Measurements from ENCODE around the gene PSRC1.
"Not testable (repeated sequence)": the region's sequence is repeated elsewhere in the genome, so short reads cannot be mapped to it uniquely, and the experiment has no call there.

The PSRC1 gene

DNA sequence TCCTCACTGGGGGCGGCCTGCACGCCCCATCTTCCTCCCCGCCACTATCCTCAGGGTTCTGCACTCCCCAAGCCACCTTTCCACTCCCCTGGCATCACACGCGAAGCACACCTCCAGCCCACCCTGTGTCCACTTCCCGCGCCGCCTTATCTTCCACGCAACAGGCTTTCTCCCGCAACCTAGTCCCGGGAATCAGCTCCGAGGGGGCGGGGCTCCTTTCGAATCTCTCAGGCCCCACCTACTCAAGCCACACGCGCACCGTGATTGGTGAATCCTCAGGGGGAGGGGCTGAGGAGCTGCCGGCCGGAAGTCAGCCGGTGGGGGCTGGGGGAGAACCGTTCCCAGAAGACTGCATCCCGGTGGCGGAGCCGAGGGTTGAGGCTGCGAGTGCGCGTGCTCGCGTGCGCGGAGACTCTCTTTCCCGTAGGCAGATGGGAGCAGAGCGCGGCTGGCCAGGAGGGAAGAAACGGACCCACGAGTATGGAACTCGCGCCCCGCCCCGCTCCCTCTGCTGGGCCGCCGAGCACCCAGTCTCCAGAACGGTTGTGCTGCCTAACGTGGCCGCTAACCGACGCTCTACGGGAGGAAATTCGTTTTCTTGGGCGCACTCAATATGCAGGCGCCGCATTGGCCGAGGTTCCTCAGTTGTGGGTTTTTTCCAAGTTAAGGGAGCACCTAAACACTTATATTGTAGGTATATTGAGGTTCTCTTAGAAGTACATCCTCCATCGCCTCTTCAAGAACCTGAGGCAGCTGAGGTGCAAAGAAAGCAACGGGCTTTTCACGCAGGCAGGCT, at the start of gene PSRC1:
Gene PSRC1, minus strand, starts transcription at position 194 of the 796 bp plus-strand sequence.
- peak within 1 kb of the TSS; percentile 89 for H3K27ac Mint-ChIP-seq
- peaks cover 7% of the 10 kb centered on the region for H3K36me3 Mint-ChIP-seq (ENCODE audit: low read depth)
- peak within 1 kb of the TSS; percentile 100 for H3K4me3 Mint-ChIP-seq
- no peaks in the 10 kb centered on the region for H3K27me3 Mint-ChIP-seq (ENCODE audit: low read depth)
- no peaks in the 10 kb centered on the region for H3K9me3 Mint-ChIP-seq
- H3K4me1 Mint-ChIP-seq (ENCODE audit: low read depth) = peaks cover 19% of the 10 kb centered on the region

DNA sequence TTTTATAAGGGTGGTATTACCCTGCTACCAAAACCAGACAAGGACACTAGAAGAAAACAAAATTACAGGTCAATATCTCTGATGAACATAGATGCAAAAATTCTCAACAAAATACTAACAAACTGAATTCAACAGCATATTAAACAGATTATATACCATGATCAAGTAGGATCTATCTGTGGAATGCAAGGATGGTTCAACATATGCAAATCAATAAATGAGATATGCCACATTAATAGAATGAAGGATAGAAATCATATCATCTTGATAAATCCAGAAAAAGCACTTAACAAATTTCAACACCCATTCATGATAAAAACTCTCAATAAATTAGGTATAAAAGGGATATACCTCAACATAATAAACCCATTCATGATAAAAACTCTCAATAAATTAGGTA, 48.2 kb upstream of the PSRC1 start:
- H3K36me3 Mint-ChIP-seq (ENCODE audit: low read depth) = peaks cover 14% of the 10 kb centered on the region
- H3K4me3 Mint-ChIP-seq = no peak overlapping the region
- no peaks in the 10 kb centered on the region for H3K4me1 Mint-ChIP-seq (ENCODE audit: low read depth)
- H3K9me3 Mint-ChIP-seq = peaks cover 26% of the 10 kb centered on the region
- H3K27me3 Mint-ChIP-seq (ENCODE audit: low read depth) = peaks cover 12% of the 10 kb centered on the region
- no peak overlapping the region for H3K27ac Mint-ChIP-seq

DNA sequence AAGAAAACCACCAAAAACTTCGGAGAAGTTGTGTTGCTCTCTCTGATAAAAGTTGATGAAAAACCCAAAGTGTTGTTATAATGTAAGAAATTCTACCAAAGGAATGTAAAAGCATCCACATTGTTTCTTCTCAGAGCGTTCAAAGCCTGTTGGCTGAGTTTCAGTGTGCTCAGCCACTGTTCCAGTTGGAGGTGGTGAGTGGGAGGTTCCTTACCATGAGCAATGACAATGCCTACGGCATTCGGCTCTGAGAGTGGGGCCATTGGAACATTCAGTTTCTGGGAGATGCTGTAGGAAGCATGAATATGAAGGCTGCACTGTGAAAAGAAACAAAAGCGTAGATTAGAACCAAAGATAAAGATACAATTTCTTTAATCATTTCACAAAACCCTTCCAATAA, 44.3 kb upstream of the PSRC1 start:
- H3K36me3 Mint-ChIP-seq (ENCODE audit: low read depth) = peaks cover 11% of the 10 kb centered on the region
- peaks cover 12% of the 10 kb centered on the region for H3K27me3 Mint-ChIP-seq (ENCODE audit: low read depth)
- no peaks in the 10 kb centered on the region for H3K4me1 Mint-ChIP-seq (ENCODE audit: low read depth)
- H3K4me3 Mint-ChIP-seq = no peak overlapping the region
- H3K27ac Mint-ChIP-seq = no peak overlapping the region
- H3K9me3 Mint-ChIP-seq = peaks cover 23% of the 10 kb centered on the region

DNA sequence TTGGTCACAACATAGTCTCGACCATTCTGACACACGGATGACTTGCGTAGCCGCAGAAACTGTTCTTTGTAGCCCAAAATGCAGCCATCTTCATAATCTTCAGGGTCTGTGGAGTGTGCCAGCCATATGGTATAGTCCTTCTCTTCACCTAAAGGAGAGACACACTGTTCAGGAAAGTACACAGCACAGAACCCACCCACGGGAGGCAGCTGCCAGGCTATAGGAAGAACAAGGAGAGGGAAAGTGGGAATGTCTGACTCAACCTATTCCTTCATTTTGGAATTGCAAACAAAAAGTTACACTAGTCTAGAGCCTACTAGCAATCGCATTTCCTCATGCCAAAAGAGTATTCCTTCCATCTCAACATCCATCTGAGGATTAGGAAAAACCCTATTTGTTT, 40.0 kb upstream of the PSRC1 start:
- H3K4me3 Mint-ChIP-seq = no peak overlapping the region
- no peaks in the 10 kb centered on the region for H3K36me3 Mint-ChIP-seq (ENCODE audit: low read depth)
- H3K27me3 Mint-ChIP-seq (ENCODE audit: low read depth) = peaks cover 6% of the 10 kb centered on the region
- H3K4me1 Mint-ChIP-seq (ENCODE audit: low read depth) = no peaks in the 10 kb centered on the region
- H3K9me3 Mint-ChIP-seq = no peaks in the 10 kb centered on the region
- no peak overlapping the region for H3K27ac Mint-ChIP-seq

DNA sequence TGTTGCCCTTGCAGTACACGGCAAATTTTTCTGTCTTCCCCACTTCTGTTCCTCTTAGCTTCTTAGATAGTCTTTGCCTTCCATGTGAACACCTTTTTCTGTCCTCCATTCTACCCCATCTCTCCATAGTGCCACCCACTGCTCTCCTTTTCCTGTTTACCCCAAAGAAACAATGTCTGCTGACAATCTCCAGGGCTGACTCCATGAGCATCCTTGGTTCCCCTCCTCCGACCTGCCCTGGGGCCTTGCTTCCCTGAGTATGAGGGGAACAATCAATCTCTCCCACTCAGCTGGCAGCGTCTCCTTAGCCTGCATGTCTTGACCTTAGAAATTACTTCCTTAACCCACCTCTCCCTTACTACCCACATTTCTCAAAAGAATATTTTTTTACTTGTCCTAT, 36.2 kb upstream of the PSRC1 start:
- H3K27me3 Mint-ChIP-seq (ENCODE audit: low read depth) = peaks cover 8% of the 10 kb centered on the region
- no peak overlapping the region for H3K4me3 Mint-ChIP-seq

DNA sequence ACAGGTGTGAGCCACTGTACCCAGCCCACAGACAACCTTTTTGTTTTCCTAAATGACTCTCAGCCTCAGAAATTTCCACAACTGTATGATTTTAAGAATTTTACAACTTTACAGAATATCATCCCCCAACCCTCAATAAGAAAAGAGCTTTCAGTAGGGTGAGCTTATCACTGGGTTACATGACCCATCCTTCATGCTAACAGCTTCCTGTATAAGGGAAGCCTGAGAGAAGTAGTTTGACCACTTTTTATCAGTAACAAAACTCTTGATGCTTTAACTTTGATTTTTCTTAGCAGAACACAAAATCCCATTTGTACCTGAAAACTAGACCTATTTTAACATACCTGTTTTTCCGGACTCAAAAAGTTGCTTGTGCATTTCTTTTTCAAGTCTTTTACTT, 33.6 kb upstream of the PSRC1 start:
- H3K36me3 Mint-ChIP-seq (ENCODE audit: low read depth) = no peaks in the 10 kb centered on the region
- no peaks in the 10 kb centered on the region for H3K4me1 Mint-ChIP-seq (ENCODE audit: low read depth)
- no peak overlapping the region for H3K27ac Mint-ChIP-seq
- no peaks in the 10 kb centered on the region for H3K9me3 Mint-ChIP-seq
- H3K4me3 Mint-ChIP-seq = no peak overlapping the region
- H3K27me3 Mint-ChIP-seq (ENCODE audit: low read depth) = peaks cover 8% of the 10 kb centered on the region

More for the DNA sequence above, 36.2 kb upstream of the PSRC1 start:
- Mint-ChIP-seq H3K9me3 (no peaks in the 10 kb centered on the region), H3K4me1 (ENCODE audit: low read depth) (no peaks in the 10 kb centered on the region), H3K36me3 (ENCODE audit: low read depth) (no peaks in the 10 kb centered on the region), H3K27ac (no peak overlapping the region)

DNA sequence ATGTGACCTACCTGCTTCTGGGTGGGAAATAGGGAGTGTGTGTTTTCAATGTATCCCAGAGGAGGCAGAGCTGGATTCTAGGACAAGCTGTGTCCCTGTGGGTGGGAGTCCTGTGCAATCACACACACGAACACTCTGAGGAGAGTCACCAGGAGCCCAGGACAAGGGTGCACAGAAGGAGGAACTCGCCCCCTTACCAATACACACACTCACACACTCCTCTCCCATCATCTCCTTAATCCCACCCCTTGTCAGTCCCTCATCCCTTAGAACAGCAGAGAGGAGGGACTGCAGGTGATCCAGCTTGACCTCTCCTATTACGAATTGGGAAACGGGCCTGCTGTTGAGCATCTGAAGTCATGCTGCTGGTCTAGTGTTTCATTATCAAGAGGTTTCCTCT, 32.3 kb upstream of the PSRC1 start:
- Mint-ChIP-seq H3K9me3 (no peaks in the 10 kb centered on the region), H3K27ac (no peak overlapping the region)

DNA sequence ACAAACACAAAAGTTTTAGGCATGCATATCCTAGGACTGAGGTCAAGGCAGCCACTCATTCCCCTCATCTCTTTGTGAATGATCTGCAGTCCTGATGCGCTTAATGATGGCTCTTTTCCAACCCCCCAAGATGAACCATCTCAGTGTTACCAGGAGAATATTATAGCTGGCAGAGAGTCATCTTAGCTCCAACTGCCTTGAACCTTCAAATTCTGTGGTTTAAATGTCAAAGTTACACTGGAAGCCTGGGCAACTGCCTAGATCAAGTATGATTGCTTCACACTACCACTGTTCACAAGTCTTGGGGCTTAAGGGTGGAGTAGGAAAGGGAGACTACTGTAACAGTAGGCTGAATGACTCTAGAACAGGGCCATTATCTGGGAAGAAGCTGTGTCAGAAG, 31.9 kb upstream of the PSRC1 start:
- Mint-ChIP-seq H3K27me3 (ENCODE audit: low read depth) (peaks cover 11% of the 10 kb centered on the region), H3K36me3 (ENCODE audit: low read depth) (no peaks in the 10 kb centered on the region), H3K27ac (no peak overlapping the region), H3K9me3 (no peaks in the 10 kb centered on the region), H3K4me3 (no peak overlapping the region), H3K4me1 (ENCODE audit: low read depth) (no peaks in the 10 kb centered on the region)

More for the DNA sequence above, 32.3 kb upstream of the PSRC1 start:
- Mint-ChIP-seq H3K27me3 (ENCODE audit: low read depth) (peaks cover 8% of the 10 kb centered on the region), H3K4me1 (ENCODE audit: low read depth) (no peaks in the 10 kb centered on the region), H3K36me3 (ENCODE audit: low read depth) (no peaks in the 10 kb centered on the region), H3K4me3 (no peak overlapping the region)

DNA sequence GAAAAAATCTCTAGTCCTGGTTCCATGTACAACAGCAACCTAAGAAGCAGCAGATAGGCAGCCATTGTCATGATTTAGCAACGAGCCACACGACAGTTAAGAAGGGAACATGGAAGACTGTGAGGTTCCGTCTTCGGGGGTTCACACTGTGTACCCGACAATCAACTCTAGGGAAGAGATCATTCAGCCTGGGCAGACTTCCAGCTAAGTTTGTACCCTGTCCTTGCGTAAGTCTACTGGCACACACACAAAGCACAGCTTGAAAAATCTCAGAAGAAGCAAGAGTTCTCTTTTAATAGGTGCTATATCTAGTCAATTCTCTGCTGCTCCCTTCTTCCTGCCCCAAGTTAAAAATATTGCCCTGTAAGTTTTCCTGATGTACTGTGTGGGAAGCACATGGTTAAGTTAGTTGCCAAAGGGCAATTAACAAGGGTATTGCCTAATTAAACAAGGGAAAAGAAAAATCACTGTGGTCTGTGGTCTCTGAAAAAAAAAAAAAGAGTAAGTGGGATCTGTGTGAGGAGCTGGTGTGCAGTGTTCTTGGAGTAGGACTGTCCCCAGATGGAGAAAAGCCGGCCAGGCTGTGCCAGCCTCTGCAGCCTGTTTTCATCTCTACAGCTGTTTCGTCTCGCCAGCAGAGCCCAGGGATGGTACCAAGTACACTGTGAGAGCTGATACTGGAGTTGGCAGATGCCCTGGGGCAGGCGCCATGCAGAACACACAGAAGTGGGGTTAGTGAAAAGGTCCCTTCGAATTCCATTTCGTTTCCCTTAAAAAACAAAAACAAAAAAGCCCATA, 30.2 kb upstream of the PSRC1 start:
- no peak overlapping the region for H3K27ac Mint-ChIP-seq
- no peaks in the 10 kb centered on the region for H3K36me3 Mint-ChIP-seq (ENCODE audit: low read depth)
- H3K4me1 Mint-ChIP-seq (ENCODE audit: low read depth) = no peaks in the 10 kb centered on the region
- no peaks in the 10 kb centered on the region for H3K9me3 Mint-ChIP-seq
- H3K27me3 Mint-ChIP-seq (ENCODE audit: low read depth) = peaks cover 20% of the 10 kb centered on the region
- H3K4me3 Mint-ChIP-seq = no peak overlapping the region

DNA sequence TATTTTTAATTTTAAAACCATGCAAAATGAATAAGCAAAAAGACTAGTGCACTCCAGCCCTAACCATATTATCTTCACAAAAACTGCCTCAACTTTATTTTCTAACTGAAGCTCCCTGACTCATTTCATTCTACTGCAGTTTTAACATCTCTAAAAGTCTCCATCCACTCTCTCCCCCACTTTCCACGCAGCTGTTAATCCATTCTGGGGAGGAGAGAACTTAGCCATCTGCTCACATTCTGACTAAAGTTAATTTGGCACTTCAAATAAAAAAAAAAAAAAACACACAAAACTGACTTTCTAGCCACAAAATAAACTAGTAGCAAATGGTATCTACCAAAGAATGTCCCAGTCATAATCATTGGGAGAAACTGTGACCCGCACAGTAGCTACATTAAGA, 29.3 kb upstream of the PSRC1 start:
- Mint-ChIP-seq H3K27me3 (ENCODE audit: low read depth) (peaks cover 20% of the 10 kb centered on the region), H3K4me3 (no peak overlapping the region), H3K9me3 (no peaks in the 10 kb centered on the region), H3K4me1 (ENCODE audit: low read depth) (no peaks in the 10 kb centered on the region), H3K27ac (no peak overlapping the region), H3K36me3 (ENCODE audit: low read depth) (no peaks in the 10 kb centered on the region)

DNA sequence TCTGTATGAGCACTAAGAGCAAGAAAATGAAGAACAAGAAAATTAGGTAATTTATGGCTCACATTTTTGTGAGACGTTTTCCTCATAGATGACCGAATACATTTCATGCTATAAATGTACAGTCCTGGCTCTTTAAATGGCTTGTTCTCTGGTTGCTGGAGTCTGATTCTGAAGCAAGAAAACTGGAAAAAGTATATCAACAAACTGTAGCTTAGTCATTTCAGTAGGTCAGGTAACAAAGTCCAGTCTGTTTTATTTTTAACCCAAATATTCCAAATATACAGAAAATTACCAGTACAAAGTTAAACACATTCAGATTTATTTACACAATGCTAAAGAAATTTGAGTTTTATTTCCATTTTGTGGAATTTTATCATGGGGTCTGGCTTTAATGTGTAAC, 26.4 kb upstream of the PSRC1 start:
- Mint-ChIP-seq H3K9me3 (no peaks in the 10 kb centered on the region), H3K4me3 (no peak overlapping the region), H3K27ac (no peak overlapping the region), H3K27me3 (ENCODE audit: low read depth) (peaks cover 18% of the 10 kb centered on the region), H3K36me3 (ENCODE audit: low read depth) (no peaks in the 10 kb centered on the region), H3K4me1 (ENCODE audit: low read depth) (no peaks in the 10 kb centered on the region)

DNA sequence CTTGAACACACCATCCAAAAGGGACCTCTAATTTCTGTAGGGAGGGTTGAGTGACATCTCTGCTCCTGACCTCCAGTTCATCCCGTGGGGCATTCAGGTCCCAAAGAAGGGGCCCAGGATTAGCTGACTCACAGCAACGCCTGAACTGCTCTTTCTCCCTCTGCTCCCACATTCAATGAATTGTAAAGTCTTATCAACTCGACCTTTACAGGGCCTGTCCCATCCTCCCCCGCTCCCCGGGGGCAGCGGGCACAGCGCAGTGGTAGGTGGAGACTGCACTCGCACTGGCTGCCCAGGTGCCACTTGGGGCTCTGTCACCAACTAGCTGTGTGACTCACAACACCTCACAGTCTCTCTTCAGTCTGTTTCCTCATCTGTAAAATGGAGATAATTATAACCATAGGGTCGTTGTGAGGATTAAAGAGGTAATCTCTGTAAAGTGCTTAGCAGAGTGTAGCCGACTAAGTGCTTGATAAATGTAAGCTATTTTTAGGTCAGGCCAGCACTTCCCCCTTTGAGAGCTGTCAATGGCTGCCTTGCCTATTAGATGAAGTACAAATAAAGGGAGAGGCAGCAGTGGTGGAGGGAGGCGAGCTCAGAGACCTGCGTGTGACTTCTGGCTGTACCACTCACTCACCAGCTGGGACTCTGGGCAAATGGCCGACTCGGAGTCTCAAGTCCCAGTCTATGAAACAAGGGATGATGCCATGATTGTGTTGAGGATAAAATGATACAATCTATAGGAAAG, 24.5 kb upstream of the PSRC1 start:
- Mint-ChIP-seq H3K4me3 (no peak overlapping the region), H3K36me3 (ENCODE audit: low read depth) (no peaks in the 10 kb centered on the region), H3K9me3 (no peaks in the 10 kb centered on the region), H3K27ac (no peak overlapping the region), H3K27me3 (ENCODE audit: low read depth) (peaks cover 15% of the 10 kb centered on the region), H3K4me1 (ENCODE audit: low read depth) (no peaks in the 10 kb centered on the region)

DNA sequence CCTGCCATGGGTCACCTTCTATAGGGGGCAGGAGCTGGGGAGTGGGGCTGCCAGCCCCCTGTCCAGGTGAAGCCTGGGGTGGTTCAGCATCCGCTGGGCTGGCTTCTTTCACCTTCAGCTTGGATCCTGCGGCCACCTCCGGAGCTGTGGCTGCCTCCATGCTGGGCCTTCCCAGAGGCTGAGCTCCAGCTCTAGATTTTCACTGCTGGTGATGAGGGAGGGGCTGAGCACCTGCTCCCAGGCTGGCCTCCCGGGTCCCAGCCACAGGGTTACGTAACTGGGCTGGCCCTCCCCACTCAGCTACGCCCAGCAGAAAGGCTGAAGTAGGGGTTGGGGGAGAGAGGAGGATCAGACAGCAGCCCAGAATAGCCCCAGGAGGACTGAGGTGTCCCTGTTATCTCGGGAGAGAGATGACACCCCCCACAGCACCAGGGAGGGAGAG, 23.9 kb upstream of the PSRC1 start, which contains the start of gene MYBPHL:
Gene MYBPHL, minus strand, starts transcription at position 180 of the 442 bp plus-strand sequence. Its CDS starts 20 bp downstream, at position 160.
- H3K4me3 Mint-ChIP-seq = no peak within 1 kb of the TSS
- no peaks in the 10 kb centered on the region for H3K9me3 Mint-ChIP-seq
- no peak within 1 kb of the TSS for H3K27ac Mint-ChIP-seq
- no peaks in the 10 kb centered on the region for H3K4me1 Mint-ChIP-seq (ENCODE audit: low read depth)
- H3K27me3 Mint-ChIP-seq (ENCODE audit: low read depth) = peaks cover 15% of the 10 kb centered on the region
- no peaks in the 10 kb centered on the region for H3K36me3 Mint-ChIP-seq (ENCODE audit: low read depth)

DNA sequence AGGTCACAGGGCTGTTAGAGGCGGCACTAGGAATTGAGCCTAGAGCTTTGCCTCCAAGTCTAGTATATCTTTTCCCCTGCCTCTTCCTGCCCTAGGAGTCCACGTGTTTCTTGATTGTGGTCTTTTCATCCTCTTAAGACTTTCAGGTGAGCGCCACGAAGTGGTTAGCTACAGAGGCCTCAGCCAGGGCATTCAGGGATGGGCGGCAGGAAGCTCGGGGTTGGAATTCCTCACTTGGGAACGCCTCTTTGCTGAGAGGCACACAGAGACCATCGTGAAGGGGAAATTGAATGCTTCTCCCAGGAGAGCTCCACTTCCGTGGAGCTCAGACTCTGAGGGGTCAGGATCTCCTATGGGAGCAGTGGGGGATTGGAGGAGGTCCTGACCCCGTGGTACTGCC, 23.0 kb upstream of the PSRC1 start:
- H3K9me3 Mint-ChIP-seq; H3K4me3 Mint-ChIP-seq; H3K27ac Mint-ChIP-seq; H3K36me3 Mint-ChIP-seq (ENCODE audit: low read depth); H3K4me1 Mint-ChIP-seq (ENCODE audit: low read depth): not testable (repeated sequence)
- H3K27me3 Mint-ChIP-seq (ENCODE audit: low read depth) = peaks cover 15% of the 10 kb centered on the region

All from T-helper 1 cell treated with Interleukin-12 subunit alpha and Interleukin-12 subunit beta and Interleukin-4 antibody, amounts not matched to agents 30 μg/mL and 1 μg/mL, for 36 hours (primary cell).